ENCODE measurements around the gene LCE1B. TPM values are rescaled to one million over a fixed set of nuclear protein-coding genes. Genes with fewer than 3 reads are reported as not detected.

Gene LCE1B
- total and polyA plus RNA-seq, 2 donors (not counting 1 experiment from before 2014, with no cell fraction given) = not detected

GRCh38 chr1:152858062-152858461 lies 46.3 kb downstream of the LCE1B start:
- no peak for TF ChIP-seq CTCF (IDR thresholded peaks at IDR 0.05)
- Histone ChIP-seq H3K27me3 (replicated peaks in 1 of 4; ENCODE audit: control extremely low read depth in 1 of 4, control insufficient read depth in 3 of 4, insufficient read depth in 4 of 4, low read length in 3 of 4) (no peaks in the 10 kb centered on the region), H3K79me2 (ENCODE audit: control insufficient read depth, insufficient read depth, low read length) (no peaks in the 10 kb centered on the region), H3K4me3 (ENCODE audit: control extremely low read depth in 1 of 5, extremely low read depth in 1 of 5, insufficient read depth in 1 of 5, low read depth in 2 of 5, low read length in 4 of 5) (no peak overlapping the region), H3K4me1 (ENCODE audit: control insufficient read depth in 2 of 2, insufficient read depth in 2 of 2, low read length in 2 of 2) (no peaks in the 10 kb centered on the region), H3K36me3 (replicated peaks in 1 of 2; ENCODE audit: control extremely low read depth in 1 of 2, control insufficient read depth in 1 of 2, extremely low read depth in 1 of 2, insufficient read depth in 2 of 2, low read length in 1 of 2) (no peaks in the 10 kb centered on the region), H3K27ac (ENCODE audit: low read length in 2 of 2) (no peak overlapping the region), H3K9me3 (ENCODE audit: control extremely low read depth in 1 of 3, control insufficient read depth in 2 of 3, insufficient read depth in 1 of 3, low read length in 2 of 3) (no peaks in the 10 kb centered on the region), H2AFZ (ENCODE audit: insufficient read depth, low read depth, low read length, poor library complexity, severe bottlenecking) (no peak overlapping the region), H3K9ac (ENCODE audit: low read length) (no peak overlapping the region), H4K20me1 (ENCODE audit: control insufficient read depth, insufficient read depth, low read length, poor library complexity, severe bottlenecking) (no peaks in the 10 kb centered on the region), H3K4me2 (replicated peaks; ENCODE audit: low read depth, low read length, poor library complexity, severe bottlenecking) (no peak overlapping the region)
- H3K4me1 Mint-ChIP-seq = no peaks in the 10 kb centered on the region
- no peak for ATAC-seq (ENCODE audit: low read depth)
- ChIA-PET POLR2A (no interaction called here), CTCF (interaction anchor here (1.2 kb wide), 1 partner anchor 15 kb away, joined by 3 read pairs; no protein-coding TSS in a partner anchor)
- H3K27ac Mint-ChIP-seq = no peak overlapping the region
- 77% methylated on average over 1 of the region's 1 CpG for WGBS (ENCODE audit: insufficient coverage)
- H3K4me3 Mint-ChIP-seq = no peak overlapping the region
- intact Hi-C loops (cut with micrococcal nuclease) = no loop called here
- H3K27me3 Mint-ChIP-seq = peaks cover 22% of the 10 kb centered on the region
- no peak for DNase-seq
- H3K9me3 Mint-ChIP-seq (ENCODE audit: insufficient read depth) = no peaks in the 10 kb centered on the region

- Mint-ChIP-seq H3K4me3 (no peak within 1 kb of the TSS), H3K9me3 (ENCODE audit: insufficient read depth) (no peaks in the 10 kb centered on the region), H3K4me1 (no peaks in the 10 kb centered on the region), H3K27me3 (peaks cover 22% of the 10 kb centered on the region), H3K27ac (no peak within 1 kb of the TSS)
- ChIA-PET CTCF (interaction anchor here (1.0 kb wide), 1 partner anchor 11 kb away, joined by 4 read pairs; no protein-coding TSS in a partner anchor), POLR2A (no interaction called here)
- DNase-seq (no peak), ATAC-seq (ENCODE audit: low read depth) (no peak)
- WGBS (ENCODE audit: insufficient coverage) = 98% methylated on average over 3 of the region's 3 CpGs
- no peaks in the 10 kb centered on the region for H3K9me3 ChIP-seq (ENCODE audit: control extremely low read depth in 1 of 3, control insufficient read depth in 2 of 3, insufficient read depth in 1 of 3, low read length in 2 of 3)
- H3K4me3 ChIP-seq (ENCODE audit: control extremely low read depth in 1 of 5, extremely low read depth in 1 of 5, insufficient read depth in 1 of 5, low read depth in 2 of 5, low read length in 4 of 5) = no peak within 1 kb of the TSS
- H4K20me1 ChIP-seq (ENCODE audit: control insufficient read depth, insufficient read depth, low read length, poor library complexity, severe bottlenecking) = no peaks in the 10 kb centered on the region
- intact Hi-C loops (cut with micrococcal nuclease) = no loop called here
- no peak within 1 kb of the TSS for H2AFZ ChIP-seq (ENCODE audit: insufficient read depth, low read depth, low read length, poor library complexity, severe bottlenecking)
- TF ChIP-seq EZH2 (IDR thresholded peaks at IDR 0.05; ENCODE audit: borderline replicate concordance, insufficient read depth, low read depth, low read length, poor library complexity, severe bottlenecking) = no peak
- TF ChIP-seq CTCF (IDR thresholded peaks at IDR 0.05) = no peak
- no peak within 1 kb of the TSS for H3K9ac ChIP-seq (ENCODE audit: low read length)
- no peaks in the 10 kb centered on the region for H3K36me3 ChIP-seq (replicated peaks in 1 of 2; ENCODE audit: control extremely low read depth in 1 of 2, control insufficient read depth in 1 of 2, extremely low read depth in 1 of 2, insufficient read depth in 2 of 2, low read length in 1 of 2)
- no peaks in the 10 kb centered on the region for H3K27me3 ChIP-seq (replicated peaks in 1 of 4; ENCODE audit: control extremely low read depth in 1 of 4, control insufficient read depth in 3 of 4, insufficient read depth in 4 of 4, low read length in 3 of 4)
- no peak within 1 kb of the TSS for H3K4me2 ChIP-seq (replicated peaks; ENCODE audit: low read depth, low read length, poor library complexity, severe bottlenecking)
- no peaks in the 10 kb centered on the region for H3K4me1 ChIP-seq (ENCODE audit: control insufficient read depth in 2 of 2, insufficient read depth in 2 of 2, low read length in 2 of 2)
- no peak within 1 kb of the TSS for H3K27ac ChIP-seq (ENCODE audit: low read length in 2 of 2)
- H3K79me2 ChIP-seq (ENCODE audit: control insufficient read depth, insufficient read depth, low read length) = no peaks in the 10 kb centered on the region
These were observed 47.9 kb downstream of the LCE1B start, which contains the start of gene LCE7A for GRCh38 chr1:152859696-152860095. LCE7A (plus strand) TSS chr1:152859996; CDS start chr1:152860698, 702 bp downstream.
